AG10803 (cell line): ENCODE data around the gene EIF3F.

Source experiments
- DNase-seq: peaks from one replicate; pipeline ENCODE4 v3.0.0; 2010; ENCODE audit warnings: low read depth
- H3K4me3 ChIP-seq: 2 replicates; pipeline ENCODE4 v1.5.1; 2011; ENCODE audit warnings: mild to moderate bottlenecking, low read length, control low read depth
- TF ChIP-seq, protein P1 (sequence below): conservative IDR thresholded peaks from 2 replicates; pipeline ENCODE4 v1.5.1; 2011; ENCODE audit warnings: mild to moderate bottlenecking, low read length, control low read depth, inconsistent platforms

The EIF3F gene

DNA sequence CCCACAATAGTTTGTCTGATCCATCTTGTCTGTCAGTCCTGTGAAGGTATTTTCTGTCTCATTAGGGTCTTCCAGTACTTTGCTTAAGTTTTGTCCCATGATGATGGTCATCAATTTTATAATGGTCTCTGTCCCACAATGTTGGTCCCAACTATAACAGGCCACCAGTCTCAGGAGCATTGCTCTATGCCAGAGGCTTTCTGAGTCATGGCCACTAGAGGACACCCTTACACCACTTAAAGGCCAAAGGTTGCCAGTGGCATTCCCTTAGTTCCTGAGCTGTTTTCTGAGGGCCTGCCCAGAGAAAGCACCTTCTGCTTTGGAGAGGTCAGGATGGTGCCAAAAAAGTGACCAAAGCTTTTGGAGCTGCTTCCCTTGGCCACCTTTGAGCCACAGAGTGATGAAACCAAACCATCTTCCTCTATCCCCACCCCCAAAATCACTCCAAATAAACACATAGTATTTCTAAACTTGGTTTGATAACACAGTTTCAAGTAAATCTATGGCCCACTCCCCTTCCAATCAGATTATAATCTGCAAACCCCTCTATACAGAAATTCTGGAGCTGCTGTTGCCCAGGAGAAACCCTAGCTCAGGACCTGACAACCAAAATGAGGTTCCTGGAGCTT is 19.3 kb downstream of the EIF3F start:
- TF ChIP-seq, protein P1, sequence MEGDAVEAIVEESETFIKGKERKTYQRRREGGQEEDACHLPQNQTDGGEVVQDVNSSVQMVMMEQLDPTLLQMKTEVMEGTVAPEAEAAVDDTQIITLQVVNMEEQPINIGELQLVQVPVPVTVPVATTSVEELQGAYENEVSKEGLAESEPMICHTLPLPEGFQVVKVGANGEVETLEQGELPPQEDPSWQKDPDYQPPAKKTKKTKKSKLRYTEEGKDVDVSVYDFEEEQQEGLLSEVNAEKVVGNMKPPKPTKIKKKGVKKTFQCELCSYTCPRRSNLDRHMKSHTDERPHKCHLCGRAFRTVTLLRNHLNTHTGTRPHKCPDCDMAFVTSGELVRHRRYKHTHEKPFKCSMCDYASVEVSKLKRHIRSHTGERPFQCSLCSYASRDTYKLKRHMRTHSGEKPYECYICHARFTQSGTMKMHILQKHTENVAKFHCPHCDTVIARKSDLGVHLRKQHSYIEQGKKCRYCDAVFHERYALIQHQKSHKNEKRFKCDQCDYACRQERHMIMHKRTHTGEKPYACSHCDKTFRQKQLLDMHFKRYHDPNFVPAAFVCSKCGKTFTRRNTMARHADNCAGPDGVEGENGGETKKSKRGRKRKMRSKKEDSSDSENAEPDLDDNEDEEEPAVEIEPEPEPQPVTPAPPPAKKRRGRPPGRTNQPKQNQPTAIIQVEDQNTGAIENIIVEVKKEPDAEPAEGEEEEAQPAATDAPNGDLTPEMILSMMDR, result peak; percentile 99
- peak; percentile 75 for DNase-seq
- H3K4me3 ChIP-seq, result no peak overlapping the region

DNA sequence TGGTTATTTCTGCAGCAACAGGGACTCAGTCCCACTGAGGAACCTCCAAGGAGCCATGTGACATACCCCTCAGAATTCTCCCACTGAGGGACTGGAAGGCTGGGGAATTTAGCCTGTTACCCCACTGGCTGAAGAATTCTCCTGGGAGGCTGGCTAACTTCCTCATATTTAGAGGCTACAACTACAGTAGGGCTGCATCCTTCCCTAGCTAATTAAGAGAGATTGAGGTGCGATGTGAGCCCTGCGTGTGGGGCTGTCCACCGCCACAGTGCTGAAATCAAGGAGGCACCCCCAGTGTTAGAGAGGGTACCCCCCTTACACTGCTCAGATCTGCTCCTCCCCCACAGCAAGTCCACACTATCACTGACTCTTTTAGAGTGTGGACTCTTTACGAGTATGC is 21.1 kb downstream of the EIF3F start:
- TF ChIP-seq, protein P1, result no peak
- no peak for DNase-seq

DNA sequence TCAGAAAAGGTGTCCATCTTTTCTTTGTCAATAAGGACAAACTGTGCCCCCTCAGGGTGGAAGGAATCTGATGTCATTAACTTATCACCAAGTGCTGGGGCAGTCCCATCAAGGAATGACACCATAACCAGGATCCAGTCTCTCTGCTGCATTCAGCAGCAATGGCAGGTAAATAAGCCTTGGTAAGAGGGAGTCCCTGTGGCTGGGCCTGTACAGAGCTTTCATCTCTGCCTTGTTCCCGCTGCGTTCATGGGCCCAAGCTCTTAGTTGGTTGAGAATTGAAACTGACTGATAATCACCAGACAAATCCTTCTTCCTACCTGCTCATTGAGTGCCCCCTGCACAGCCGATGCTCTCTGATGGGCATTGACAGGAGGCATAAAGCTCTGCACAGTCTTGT is 22.7 kb downstream of the EIF3F start:
- no peak for DNase-seq
- TF ChIP-seq, protein P1, result no peak
- H3K4me3 ChIP-seq, result no peak overlapping the region

More for the DNA sequence above, 21.1 kb downstream of the EIF3F start:
- no peak overlapping the region for H3K4me3 ChIP-seq

DNA sequence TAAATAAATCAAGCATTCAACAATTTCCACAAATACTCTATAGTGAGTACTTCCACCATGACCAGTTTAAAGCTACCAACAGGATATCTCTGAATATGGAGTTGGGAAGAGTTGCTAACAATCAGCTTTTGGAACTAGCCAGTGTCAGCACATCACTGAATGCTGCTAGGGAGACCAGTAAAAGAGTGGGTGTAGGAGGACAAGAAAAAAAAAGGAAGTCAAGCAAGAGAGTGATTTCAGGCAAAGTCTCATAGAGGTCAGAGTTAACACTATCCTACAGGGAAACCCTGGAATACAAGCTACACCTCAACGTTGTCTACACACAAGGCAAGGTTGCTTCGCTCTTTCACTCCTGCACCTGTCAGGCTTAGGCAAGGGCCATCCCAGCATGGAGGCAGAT is 24.2 kb downstream of the EIF3F start:
- H3K4me3 ChIP-seq, result no peak overlapping the region
- TF ChIP-seq, protein P1, result no peak
- no peak for DNase-seq

DNA sequence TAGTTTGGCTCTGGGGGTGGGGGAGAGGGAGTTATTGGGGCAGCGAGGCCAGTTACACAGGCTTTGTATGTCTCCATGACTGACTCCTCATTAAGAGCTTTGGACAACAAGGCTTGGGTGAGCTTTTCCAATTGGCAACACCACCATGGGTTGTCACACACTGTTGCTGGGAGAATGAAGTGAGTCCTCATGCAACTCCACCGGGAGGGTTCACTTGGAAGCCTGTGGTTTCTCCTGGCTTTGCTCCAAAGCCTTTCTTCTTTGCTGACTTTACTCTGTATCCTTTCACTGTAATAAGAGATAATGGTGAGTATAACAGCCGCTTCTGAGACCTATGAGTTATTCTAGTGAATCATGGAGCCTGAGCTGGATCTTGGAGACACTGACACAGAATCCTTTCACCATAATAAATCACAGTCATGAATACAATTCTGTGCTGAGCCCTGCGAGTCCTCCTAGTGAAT is 24.9 kb downstream of the EIF3F start:
- DNase-seq, result peak; percentile 90
- no peak overlapping the region for H3K4me3 ChIP-seq
- TF ChIP-seq, protein P1, result no peak

DNA sequence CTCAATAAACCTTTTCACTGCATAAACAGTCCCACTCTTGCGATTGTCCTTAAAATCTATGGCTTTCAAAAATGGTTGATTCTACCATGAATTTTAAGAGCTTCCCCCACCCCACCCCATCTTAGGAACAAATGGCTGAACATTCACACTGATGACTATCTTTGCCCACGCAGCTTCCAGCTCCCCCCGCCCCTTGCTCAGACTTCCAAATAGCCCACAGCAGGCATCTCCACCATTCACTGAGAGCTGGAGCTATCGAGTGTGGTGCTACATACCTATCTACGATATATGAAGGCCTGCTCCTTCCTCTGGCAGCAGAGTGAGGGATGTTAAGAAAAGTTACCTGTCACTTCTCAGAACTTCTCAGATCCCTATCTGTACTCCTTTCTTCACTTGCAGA is 26.7 kb downstream of the EIF3F start:
- H3K4me3 ChIP-seq, result no peak overlapping the region
- DNase-seq, result no peak
- TF ChIP-seq, protein P1, result no peak

DNA sequence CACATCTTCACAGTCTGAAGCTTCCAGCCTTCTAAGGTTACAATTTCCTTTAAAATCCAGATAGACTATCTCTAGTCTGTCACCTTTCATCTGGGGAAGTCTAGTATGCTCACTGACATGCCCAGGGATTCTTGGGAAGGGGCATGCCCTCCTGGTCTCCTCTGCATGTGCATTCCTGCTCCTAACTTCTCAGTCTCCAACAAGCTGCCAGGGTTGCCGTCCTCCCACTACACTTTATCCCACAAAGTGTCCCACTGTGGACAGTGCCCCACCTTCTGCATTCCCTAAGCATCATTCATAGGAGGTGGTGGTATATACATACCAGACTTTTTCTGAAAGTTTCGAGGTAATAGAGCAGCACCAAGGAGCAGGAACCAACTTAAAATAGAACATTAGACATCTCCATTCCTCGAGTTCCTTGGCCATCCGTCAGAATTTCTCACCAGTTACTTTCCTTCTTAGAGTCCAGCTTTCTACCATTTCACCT is 28.7 kb downstream of the EIF3F start:
- H3K4me3 ChIP-seq, result no peak overlapping the region
- peak; percentile 68 for DNase-seq

More for the DNA sequence above, 28.7 kb downstream of the EIF3F start:
- TF ChIP-seq, protein P1, result no peak
